ENCODE data around the gene PIGS. TPM values are rescaled to one million over a fixed set of nuclear protein-coding genes. Genes with fewer than 3 reads are reported as not detected.

Gene PIGS
- 55.9 and 69.9 TPM in 2 replicates for total RNA-seq

DNA sequence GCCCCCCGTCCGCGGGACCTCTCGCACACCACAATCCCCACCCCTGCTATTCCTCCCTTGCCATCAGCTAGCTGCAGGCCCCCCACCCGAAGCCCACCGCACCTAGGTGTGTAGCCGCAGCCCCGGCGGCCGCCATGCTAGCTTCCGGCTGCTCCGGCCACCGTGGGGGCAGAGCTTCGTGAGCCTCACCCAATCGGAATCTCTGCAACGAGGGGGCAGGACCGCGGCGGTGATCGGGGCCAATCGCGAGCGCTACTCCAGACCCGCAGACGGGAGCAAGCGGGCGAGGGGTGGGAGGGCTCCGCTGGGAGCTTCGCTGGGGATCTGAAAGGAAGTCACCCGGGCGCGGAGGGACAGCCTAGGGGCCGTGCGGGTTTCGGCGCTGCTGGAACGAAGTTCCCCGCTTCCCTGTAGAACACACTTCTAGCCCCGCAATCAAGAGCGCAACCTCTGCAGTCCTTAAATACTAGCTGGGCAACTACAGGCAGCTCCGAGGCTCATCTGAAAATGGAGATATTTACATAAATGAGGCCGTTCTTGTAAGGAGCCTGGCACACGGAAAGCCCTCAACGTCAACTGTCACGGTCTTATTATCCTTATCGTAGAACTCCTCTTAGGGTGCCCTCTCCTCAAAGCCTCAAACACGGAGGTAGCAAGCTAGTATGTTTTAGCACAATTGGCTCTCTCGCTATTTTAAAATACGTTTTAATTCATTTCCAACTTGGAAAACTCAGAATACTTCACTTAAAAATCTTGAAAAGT lies at the start of gene PIGS:
Gene PIGS, minus strand, starts transcription at position 164 of the 762 bp plus-strand sequence. Its CDS starts 28 bp downstream, at position 136.

GRCh38 chr17:28613931-28614381 lies 42.6 kb upstream of the PIGS start, which contains the start of gene RSKR:
RSKR (minus strand) TSS chr17:28614185; CDS start chr17:28614161, 24 bp downstream.

GRCh38 chr17:28598799-28599310 lies 27.5 kb upstream of the PIGS start, which contains the start of gene SPAG5:
SPAG5 (minus strand) TSS chr17:28599025; CDS start chr17:28598946, 79 bp downstream.

DNA sequence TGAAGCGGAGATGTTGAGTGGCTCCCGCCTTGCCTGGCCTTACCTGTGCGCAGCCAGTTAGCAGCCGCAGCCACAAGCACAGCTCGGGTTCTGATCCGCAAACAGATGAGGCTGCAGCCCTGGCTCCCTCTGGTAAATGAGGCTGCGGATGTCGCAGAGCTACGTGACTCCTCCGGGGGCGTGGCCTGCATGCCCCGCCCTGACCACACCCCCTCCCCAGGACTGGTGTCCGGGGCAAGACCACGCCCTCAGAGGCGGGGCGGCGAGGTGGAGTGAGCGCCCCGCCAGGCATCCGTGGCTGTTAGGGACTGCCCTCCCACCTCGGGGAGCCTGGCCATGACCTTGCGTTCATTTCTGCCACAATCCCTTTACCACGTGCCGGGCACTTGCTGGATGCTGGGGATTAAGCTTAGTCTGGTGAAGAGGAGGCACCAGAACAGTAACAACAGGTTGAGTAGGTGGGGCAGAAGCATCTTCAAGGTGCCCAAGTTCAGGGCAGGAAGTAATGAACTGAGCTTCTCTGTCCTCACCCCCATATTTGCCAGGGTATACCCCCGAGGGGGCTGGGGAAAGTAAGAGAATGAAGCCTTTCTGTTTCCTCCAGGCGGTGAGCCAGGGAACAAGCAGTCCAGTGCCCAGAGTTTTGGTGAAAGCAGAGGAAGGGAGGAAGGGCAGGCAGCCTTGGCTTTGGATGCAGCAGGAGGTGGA lies 5.6 kb upstream of the PIGS start, which contains the start of gene ALDOC:
Gene ALDOC, minus strand, starts transcription at position 138 of the 708 bp plus-strand sequence. CDS start 1,363 bp downstream, outside the sequence.

GRCh38 chr17:28552176-28552999 lies 18.9 kb downstream of the PIGS start, which contains the start of gene UNC119:
UNC119 (minus strand) TSS chr17:28552624; CDS start chr17:28552557, 67 bp downstream.

DNA sequence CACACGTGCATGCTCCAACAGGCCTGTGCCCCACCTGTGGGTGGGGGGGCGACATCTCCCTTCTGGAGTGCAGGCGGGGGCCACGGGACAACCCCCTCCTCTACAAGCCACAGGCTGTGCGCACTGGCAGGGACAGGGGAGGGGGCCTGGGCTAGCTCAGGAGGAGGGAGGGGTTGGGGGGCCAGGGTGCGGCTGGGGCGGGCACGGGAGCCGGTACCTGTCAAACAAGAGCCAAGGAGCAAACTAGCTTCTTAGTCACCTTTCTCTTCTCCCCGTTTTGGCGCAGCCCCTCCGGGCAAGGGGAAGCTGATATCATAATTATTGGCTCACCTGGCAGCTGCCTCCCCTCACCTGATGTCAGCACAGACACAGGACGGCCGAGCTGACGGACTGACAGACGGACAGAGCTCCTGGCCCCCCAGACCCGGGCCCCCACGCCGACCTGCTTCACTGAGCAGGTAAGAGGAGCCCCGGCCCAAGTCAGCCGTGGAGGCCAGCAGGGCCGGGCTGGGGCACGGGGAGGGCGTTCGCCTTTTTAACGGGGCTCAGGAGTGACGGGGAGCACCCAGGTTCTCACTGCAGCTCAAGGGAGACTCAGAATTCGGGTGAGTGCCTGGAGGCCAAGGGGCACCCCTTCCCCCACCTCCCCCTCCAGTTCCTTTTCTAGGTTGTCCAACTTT lies 65.2 kb downstream of the PIGS start, which contains the start of gene FOXN1:
Gene FOXN1, plus strand, starts transcription at position 363 of the 680 bp plus-strand sequence. CDS start 17,622 bp downstream, outside the sequence.

Other genes starting within 250 kb of the PIGS start
- 72.3 and 84.1 TPM in 2 replicates for gene IFT20, start 236.1 kb downstream of the PIGS start, total RNA-seq
- gene TNFAIP1, start 235.8 kb downstream of the PIGS start, total RNA-seq = 29.2 and 36.6 TPM in 2 replicates
- 70.5 and 73.7 TPM in 2 replicates for gene POLDIP2, start 214.0 kb downstream of the PIGS start, total RNA-seq
- not detected in 2 replicates for gene SEBOX, start 206.3 kb downstream of the PIGS start, total RNA-seq
- under 0.01 and 0.30 TPM in 2 replicates for gene VTN, start 201.2 kb downstream of the PIGS start, total RNA-seq
- 2.6 and 5.5 TPM in 2 replicates for gene SARM1, start 199.8 kb downstream of the PIGS start, total RNA-seq
- 1.6 and 4.4 TPM in 2 replicates for gene SLC46A1, start 165.3 kb downstream of the PIGS start, total RNA-seq
- not detected in 2 replicates for gene SLC13A2, start 97.9 kb downstream of the PIGS start, total RNA-seq
- not detected in 2 replicates for gene FOXN1, start 65.2 kb downstream of the PIGS start, total RNA-seq
- 16.2 and 28.6 TPM in 2 replicates for gene UNC119, start 18.9 kb downstream of the PIGS start, total RNA-seq
- gene ALDOC, start 5.4 kb upstream of the PIGS start, total RNA-seq = 19.8 and 41.9 TPM in 2 replicates
- 29.2 and 37.8 TPM in 2 replicates for gene SPAG5, start 27.5 kb upstream of the PIGS start, total RNA-seq
- gene RSKR, start 42.7 kb upstream of the PIGS start, total RNA-seq = 2.6 and 4.9 TPM in 2 replicates
- gene BLTP2, start 73.6 kb upstream of the PIGS start, total RNA-seq = 156 and 164 TPM in 2 replicates
- 72.0 and 76.0 TPM in 2 replicates for gene SDF2, start 90.4 kb upstream of the PIGS start, total RNA-seq
- gene SUPT6H, start 90.7 kb upstream of the PIGS start, total RNA-seq = 26.3 and 31.3 TPM in 2 replicates
- gene PROCA1, start 140.4 kb upstream of the PIGS start, total RNA-seq = 0.65 and 1.5 TPM in 2 replicates
- 137 and 157 TPM in 2 replicates for gene RAB34, start 146.3 kb upstream of the PIGS start, total RNA-seq
- 376 and 820 TPM in 2 replicates for gene RPL23A, start 148.5 kb upstream of the PIGS start, total RNA-seq
- 1.6 and 1.7 TPM in 2 replicates for gene TLCD1, start 154.7 kb upstream of the PIGS start, total RNA-seq
- 1.6 and 2.0 TPM in 2 replicates for gene NEK8, start 157.3 kb upstream of the PIGS start, total RNA-seq
- gene TRAF4, start 172.5 kb upstream of the PIGS start, total RNA-seq = 33.7 and 46.4 TPM in 2 replicates